Stimulated activated naive CD8-positive, alpha-beta T cell treated with anti-CD3 and anti-CD28 coated beads, Interleukin-15, amount 100 ng/mL, for 72 hours (primary cell): ENCODE measurements around the gene CTDP1.

Experiments
- ATAC-seq: fragments of 150-1000 bp; cut with Tn5 transposase; 2 replicates; pipeline ENCODE4 v1.10.0; 2021; ENCODE audit warnings: mild to moderate bottlenecking, moderate library complexity
- DNase-seq, 2 donors: peaks; one replicate each; pipeline ENCODE4 v3.0.0; 2021 to 2022
- H3K27ac Mint-ChIP-seq, 2 donors: one replicate each; pipeline ENCODE4 v1.8.0; 2022; ENCODE audit warnings: mild to moderate bottlenecking in 2 of 2, mixed read lengths in 2 of 2, moderate library complexity in 2 of 2
- H3K27me3 Mint-ChIP-seq: one replicate; pipeline ENCODE4 v1.8.0; 2022; ENCODE audit warnings: mixed read lengths
- H3K4me1 Mint-ChIP-seq: one replicate; pipeline ENCODE4 v1.8.0; 2022; ENCODE audit warnings: mild to moderate bottlenecking, mixed read lengths
- H3K4me3 Mint-ChIP-seq, 2 donors: one replicate each; pipeline ENCODE4 v1.8.0; 2022; ENCODE audit warnings: mild to moderate bottlenecking in 2 of 2, mixed read lengths in 2 of 2, moderate library complexity in 1 of 2
- H3K9me3 Mint-ChIP-seq, 2 donors: one replicate each; pipeline ENCODE4 v1.8.0; 2022; ENCODE audit warnings: mixed read lengths in 2 of 2

Gene CTDP1

GRCh38 chr18:79787527-79787864 is 107.9 kb downstream of the CTDP1 start:
- peaks cover 88% of the 10 kb centered on the region for H3K27me3 Mint-ChIP-seq
- ATAC-seq, result no peak

GRCh38 chr18:79787865-79788733 is 108.5 kb downstream of the CTDP1 start:
- Mint-ChIP-seq H3K27ac (no peak overlapping the region), H3K27me3 (peaks cover 93% of the 10 kb centered on the region), H3K4me3 (peak overlapping the region in 1 of 2 donors; percentile 42), H3K4me1 (peaks cover 20% of the 10 kb centered on the region), H3K9me3 (no peaks in the 10 kb centered on the region)
- ATAC-seq (no peak), DNase-seq (no peak)

More at GRCh38 chr18:79787527-79787864, 107.9 kb downstream of the CTDP1 start:
- Mint-ChIP-seq H3K9me3 (no peaks in the 10 kb centered on the region), H3K4me1 (peaks cover 18% of the 10 kb centered on the region), H3K4me3 (no peak overlapping the region), H3K27ac (no peak overlapping the region)
- DNase-seq, result no peak

DNA sequence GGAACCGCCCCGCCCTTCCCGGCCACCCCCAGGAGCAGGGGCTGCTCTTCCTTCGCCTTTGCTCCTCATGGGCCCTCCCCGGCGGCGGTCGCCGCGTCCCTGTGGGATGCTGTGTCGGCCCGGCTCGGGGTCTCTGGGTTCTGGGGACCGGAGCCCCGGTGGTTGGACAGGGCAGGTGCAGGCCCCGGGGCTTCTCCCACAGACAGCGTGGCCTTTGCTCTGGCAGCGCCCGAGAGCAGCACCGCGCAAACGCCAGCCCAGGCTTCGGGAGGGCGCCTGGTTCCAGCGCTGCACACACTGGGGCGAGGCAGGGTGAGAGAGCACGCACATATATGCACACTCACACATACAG is 109.1 kb downstream of the CTDP1 start:
- Mint-ChIP-seq H3K9me3 (no peaks in the 10 kb centered on the region), H3K27me3 (peaks cover 89% of the 10 kb centered on the region), H3K4me1 (peaks cover 20% of the 10 kb centered on the region), H3K27ac (no peak overlapping the region), H3K4me3 (no peak overlapping the region)
- DNase-seq (no peak), ATAC-seq (peak; percentile 21)

DNA sequence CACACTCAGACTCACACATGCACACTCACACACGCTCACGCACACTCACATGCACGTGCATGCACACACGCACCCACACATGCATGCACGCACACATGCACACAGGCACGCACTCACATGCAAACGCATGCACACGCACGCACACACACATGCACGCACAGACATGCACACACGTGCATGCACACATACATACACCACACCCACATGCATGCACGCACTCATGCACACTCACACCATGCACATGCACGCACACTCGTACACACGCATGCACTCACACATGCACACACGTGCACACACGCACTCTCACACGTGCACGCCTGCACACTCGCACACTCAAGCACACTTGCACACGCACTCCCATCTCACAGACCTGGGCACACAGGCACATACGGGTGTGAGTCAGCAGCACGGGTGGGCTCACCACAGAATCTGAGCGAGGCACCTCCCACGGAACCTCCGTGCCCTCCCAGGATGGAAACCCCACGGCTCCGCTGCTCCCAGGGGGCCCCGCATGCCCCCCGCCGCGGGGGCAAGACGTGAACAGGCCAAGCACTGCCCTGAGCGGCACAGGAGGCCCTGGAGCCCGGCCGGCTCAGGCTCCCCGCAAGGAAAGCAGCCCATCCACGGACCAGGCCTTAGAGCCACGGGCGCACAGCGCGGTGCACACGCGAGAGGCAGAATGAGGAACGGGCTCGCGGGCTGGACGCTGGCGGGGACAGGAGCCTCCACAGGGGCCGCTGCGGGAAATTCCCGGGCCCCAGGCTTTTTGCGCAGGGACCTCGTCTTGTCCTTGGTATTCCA is 109.7 kb downstream of the CTDP1 start:
- Mint-ChIP-seq H3K27ac (no peak overlapping the region), H3K27me3 (peaks cover 89% of the 10 kb centered on the region), H3K9me3 (no peaks in the 10 kb centered on the region), H3K4me1 (peaks cover 20% of the 10 kb centered on the region), H3K4me3 (no peak overlapping the region)
- ATAC-seq (no peak), DNase-seq (no peak)

GRCh38 chr18:79789901-79790890 is 110.6 kb downstream of the CTDP1 start:
- Mint-ChIP-seq H3K4me3 (no peak overlapping the region), H3K27ac (no peak overlapping the region), H3K27me3 (peaks cover 89% of the 10 kb centered on the region), H3K9me3 (no peaks in the 10 kb centered on the region), H3K4me1 (peaks cover 20% of the 10 kb centered on the region)
- no peak for ATAC-seq
- DNase-seq, result no peak

DNA sequence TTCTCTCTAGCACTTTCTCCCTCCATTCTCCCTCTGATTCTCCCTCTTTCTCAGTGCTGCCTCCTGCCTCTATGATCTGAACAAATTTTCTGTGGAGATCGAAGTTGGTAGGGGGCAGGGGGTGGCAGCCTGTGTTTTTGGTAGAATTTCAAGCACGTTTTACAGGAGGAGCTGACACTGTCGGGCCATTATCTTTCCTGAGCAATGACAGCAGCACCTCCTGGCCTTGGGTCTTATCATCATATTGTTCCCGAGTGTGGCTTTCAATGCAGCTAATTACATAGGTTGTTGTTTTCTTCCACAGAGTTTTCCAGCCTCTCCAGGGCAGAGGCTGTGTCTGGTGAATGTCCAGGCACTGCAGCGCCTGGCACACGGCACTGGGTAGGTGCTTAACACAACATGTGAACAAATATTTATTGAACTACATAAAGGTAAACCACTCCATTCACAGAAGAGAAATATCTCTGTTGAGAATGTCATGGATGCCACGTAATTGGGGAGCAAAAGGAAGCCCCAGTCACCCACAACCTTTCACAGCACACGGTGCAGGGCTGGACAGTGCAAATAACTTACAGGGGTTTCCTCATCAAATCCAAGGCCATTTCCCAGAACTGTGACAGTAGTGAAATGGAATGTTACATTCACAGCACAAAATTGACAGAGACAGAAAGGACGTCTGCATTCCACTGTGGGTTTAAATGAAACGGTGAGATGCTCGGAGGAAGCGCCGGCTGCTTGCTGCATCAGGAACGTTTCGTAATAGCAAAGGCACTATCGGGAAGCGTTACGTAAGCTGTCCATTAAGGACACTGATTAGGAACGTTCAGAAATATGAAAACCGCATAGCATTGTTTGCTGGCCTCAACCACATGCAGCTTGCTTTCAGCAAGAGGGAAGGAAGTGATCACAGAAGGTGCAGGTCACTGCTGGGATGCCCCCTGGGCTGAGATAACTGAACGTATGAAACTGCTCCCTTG is 111.7 kb downstream of the CTDP1 start:
- Mint-ChIP-seq H3K27me3 (peaks cover 88% of the 10 kb centered on the region), H3K27ac (no peak overlapping the region), H3K9me3 (no peaks in the 10 kb centered on the region), H3K4me1 (peaks cover 20% of the 10 kb centered on the region), H3K4me3 (peak overlapping the region; percentile 23 to 37)
- DNase-seq, result no peak
- peak; percentile 68 for ATAC-seq

DNA sequence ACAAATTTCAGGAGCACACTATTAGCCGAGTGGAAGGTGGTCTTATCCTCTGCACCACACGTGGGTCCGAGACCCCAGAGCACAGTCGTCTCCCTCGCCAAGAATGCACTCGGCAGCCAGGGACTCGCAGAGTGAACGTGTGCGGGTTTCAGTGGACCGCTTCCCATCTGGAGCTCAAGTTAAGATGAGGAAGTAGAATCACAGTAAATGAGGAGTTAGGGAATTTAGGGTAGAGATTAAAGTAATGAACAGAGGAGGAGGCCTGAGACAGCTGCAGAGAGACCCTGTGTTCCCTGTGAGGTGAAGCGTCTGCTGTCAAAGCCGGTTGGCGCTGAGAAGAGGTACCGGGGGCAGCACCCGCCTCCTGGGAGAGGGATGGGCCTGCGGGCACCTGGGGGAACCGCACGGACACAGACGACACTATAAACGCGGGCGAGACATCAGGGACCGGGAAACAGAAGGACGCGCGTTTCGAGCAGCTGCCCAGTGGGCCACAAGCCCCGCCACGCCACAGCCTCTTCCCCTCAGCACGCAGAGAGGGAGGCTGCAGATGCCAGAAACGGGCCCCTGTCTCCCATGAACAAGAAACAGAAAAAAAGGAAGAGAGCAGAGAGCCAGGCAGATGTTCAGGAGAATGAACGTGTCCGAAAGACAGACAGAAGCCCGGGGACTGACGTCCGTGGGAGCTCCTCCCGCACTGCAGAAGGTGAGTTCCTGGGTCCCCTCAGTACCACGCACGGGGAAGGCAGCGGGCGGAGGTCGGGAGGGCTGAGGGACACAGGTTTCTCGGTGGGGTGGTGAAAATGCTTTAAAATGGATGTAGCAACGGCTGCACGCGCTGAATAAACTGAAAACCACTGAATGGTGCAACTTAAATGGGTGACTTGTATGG is 112.7 kb downstream of the CTDP1 start:
- H3K9me3 Mint-ChIP-seq, result no peaks in the 10 kb centered on the region
- peak overlapping the region in 1 of 2 donors; percentile 4 for H3K27ac Mint-ChIP-seq
- peaks cover 88% of the 10 kb centered on the region for H3K27me3 Mint-ChIP-seq
- DNase-seq, result no peak
- H3K4me1 Mint-ChIP-seq, result peaks cover 23% of the 10 kb centered on the region
- ATAC-seq, result no peak
- no peak overlapping the region for H3K4me3 Mint-ChIP-seq

GRCh38 chr18:79792988-79793355 is 113.4 kb downstream of the CTDP1 start:
- Mint-ChIP-seq H3K9me3 (no peaks in the 10 kb centered on the region), H3K27ac (no peak overlapping the region), H3K27me3 (peaks cover 89% of the 10 kb centered on the region), H3K4me3 (no peak overlapping the region), H3K4me1 (peaks cover 26% of the 10 kb centered on the region)
- DNase-seq (no peak), ATAC-seq (no peak)

DNA sequence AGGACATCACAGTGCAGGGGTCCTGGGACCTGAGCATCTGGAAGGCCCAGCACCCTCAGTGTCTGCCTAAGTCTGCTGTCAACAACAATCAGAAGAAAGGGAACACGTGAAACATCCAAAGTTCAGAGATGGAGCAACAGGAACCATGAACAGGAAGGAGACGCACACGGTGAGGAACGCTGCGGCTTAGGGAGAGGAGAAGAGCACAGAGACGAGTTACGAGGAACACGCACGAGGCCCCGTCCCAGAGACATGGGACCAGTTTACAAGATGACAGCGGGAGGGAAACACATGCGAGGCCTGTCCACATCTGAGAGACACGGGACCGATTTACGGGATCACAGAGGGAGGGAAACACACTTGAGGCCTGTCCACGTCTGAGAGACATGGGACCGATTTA is 115.2 kb downstream of the CTDP1 start:
- Mint-ChIP-seq H3K27ac (no peak overlapping the region), H3K27me3 (peaks cover 82% of the 10 kb centered on the region), H3K4me1 (peaks cover 36% of the 10 kb centered on the region), H3K4me3 (no peak overlapping the region), H3K9me3 (no peaks in the 10 kb centered on the region)
- DNase-seq, result no peak
- no peak for ATAC-seq

DNA sequence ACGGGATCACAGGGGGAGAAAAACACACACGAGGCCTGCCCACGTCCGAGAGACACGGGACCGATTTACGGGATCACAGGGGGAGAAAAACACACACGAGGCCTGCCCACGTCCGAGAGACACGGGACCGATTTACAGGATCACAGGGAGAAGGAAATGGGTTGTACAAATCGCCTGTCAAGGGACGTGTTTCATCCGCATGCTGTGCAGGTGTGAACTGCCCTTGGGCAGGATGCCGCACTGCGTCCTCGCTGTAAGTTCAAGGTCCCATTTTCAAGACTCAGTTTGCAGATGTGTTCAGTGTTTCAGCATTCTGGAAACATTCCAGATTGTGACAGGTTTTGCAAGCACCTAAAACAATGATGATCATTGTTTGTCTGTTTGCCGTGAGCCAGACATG is 115.8 kb downstream of the CTDP1 start:
- Mint-ChIP-seq H3K27me3 (peaks cover 82% of the 10 kb centered on the region), H3K27ac (no peak overlapping the region), H3K4me1 (peaks cover 39% of the 10 kb centered on the region), H3K4me3 (no peak overlapping the region), H3K9me3 (no peaks in the 10 kb centered on the region)
- DNase-seq (no peak), ATAC-seq (no peak)

GRCh38 chr18:79796016-79796415 is 116.4 kb downstream of the CTDP1 start:
- no peak overlapping the region for H3K4me3 Mint-ChIP-seq
- peaks cover 78% of the 10 kb centered on the region for H3K27me3 Mint-ChIP-seq

GRCh38 chr18:79796531-79797405 is 117.2 kb downstream of the CTDP1 start:
- DNase-seq (no peak), ATAC-seq (no peak)
- peak overlapping the region; percentile 56 to 79 for H3K4me3 Mint-ChIP-seq
- no peak overlapping the region for H3K27ac Mint-ChIP-seq
- H3K9me3 Mint-ChIP-seq, result no peaks in the 10 kb centered on the region
- peaks cover 70% of the 10 kb centered on the region for H3K27me3 Mint-ChIP-seq
- H3K4me1 Mint-ChIP-seq, result peaks cover 28% of the 10 kb centered on the region

More at GRCh38 chr18:79796016-79796415, 116.4 kb downstream of the CTDP1 start:
- Mint-ChIP-seq H3K27ac (no peak overlapping the region), H3K9me3 (no peaks in the 10 kb centered on the region), H3K4me1 (peaks cover 36% of the 10 kb centered on the region)
- DNase-seq, result no peak
- ATAC-seq, result no peak
